ENCODE data around the gene PUM1.
"Not testable (repeated sequence)": the region's sequence is repeated elsewhere in the genome, so short reads cannot be mapped to it uniquely, and the experiment has no call there.

The PUM1 gene

GRCh38 chr1:30947212-30947611 is 118.3 kb downstream of the PUM1 start:
- TF ChIP-seq CTCF (IDR thresholded peaks at IDR 0.05; ENCODE audit: extremely low read depth, missing control alignments): no peak
- DNase-seq (ENCODE audit: low spot score): no peak

- no peak for DNase-seq (ENCODE audit: low spot score)
Observed at GRCh38 chr1:30942326-30942963, 123.1 kb downstream of the PUM1 start.

GRCh38 chr1:30940541-30940940 is 125.0 kb downstream of the PUM1 start:
- TF ChIP-seq CTCF (IDR thresholded peaks at IDR 0.05; ENCODE audit: extremely low read depth, missing control alignments): no peak
- DNase-seq (ENCODE audit: low spot score): no peak

More at GRCh38 chr1:30942326-30942963, 123.1 kb downstream of the PUM1 start:
- no peak for TF ChIP-seq CTCF (IDR thresholded peaks at IDR 0.05; ENCODE audit: extremely low read depth, missing control alignments)

- DNase-seq (ENCODE audit: low spot score): no peak
- no peak for TF ChIP-seq CTCF (IDR thresholded peaks at IDR 0.05; ENCODE audit: extremely low read depth, missing control alignments)
Observed at GRCh38 chr1:30936541-30937171, 128.9 kb downstream of the PUM1 start.

GRCh38 chr1:30935758-30936157 is 129.8 kb downstream of the PUM1 start:
- DNase-seq (ENCODE audit: low spot score): not testable (repeated sequence)

- DNase-seq (ENCODE audit: low spot score): no peak
- TF ChIP-seq CTCF (IDR thresholded peaks at IDR 0.05; ENCODE audit: extremely low read depth, missing control alignments): no peak
Observed at GRCh38 chr1:30934613-30935012, 130.9 kb downstream of the PUM1 start.

- no peak for TF ChIP-seq CTCF (IDR thresholded peaks at IDR 0.05; ENCODE audit: extremely low read depth, missing control alignments)
Observed at GRCh38 chr1:30933874-30934252, 131.7 kb downstream of the PUM1 start.

GRCh38 chr1:30930631-30931173 is 134.8 kb downstream of the PUM1 start:
- no peak for TF ChIP-seq CTCF (IDR thresholded peaks at IDR 0.05; ENCODE audit: extremely low read depth, missing control alignments)
- no peak for DNase-seq (ENCODE audit: low spot score)

More at GRCh38 chr1:30933874-30934252, 131.7 kb downstream of the PUM1 start:
- no peak for DNase-seq (ENCODE audit: low spot score)
